CD4-positive, CD25-positive, alpha-beta regulatory T cell (primary cell): ENCODE measurements around the gene SLC2A10. TPM values are rescaled to one million over a fixed set of nuclear protein-coding genes. Genes with fewer than 3 reads are reported as not detected.

ENCODE experiments used
- ATAC-seq, 2 donors: fragments of 150-1000 bp; cut with Tn5 transposase; one replicate each; pipeline ENCODE4 v1.10.0; 2021; ENCODE audit warnings: low read depth in 2 of 2, moderate number of reproducible peaks in 2 of 2, moderate library complexity in 1 of 2
- DNase-seq, 3 donors: peaks; one replicate each; pipeline versions ENCODE4 v3.0.0 to v3.0.0-alpha.2; 2012 to 2022; ENCODE audit warnings: mixed read lengths in 1 of 3
- H3K27ac ChIP-seq: one replicate; pipeline ENCODE4 v1.7.0; 2013; ENCODE audit warnings: mild to moderate bottlenecking, low read length; ENCODE audit not compliant: insufficient read depth, poor library complexity, severe bottlenecking
- H3K27me3 ChIP-seq: one replicate; pipeline ENCODE4 v1.7.0; 2013; ENCODE audit warnings: low read length; ENCODE audit not compliant: control insufficient read depth, insufficient read depth
- H3K36me3 ChIP-seq: one replicate; pipeline ENCODE4 v1.7.0; 2013; ENCODE audit warnings: mild to moderate bottlenecking, low read length, moderate library complexity; ENCODE audit not compliant: control insufficient read depth, insufficient read depth
- H3K4me1 ChIP-seq: 2 replicates; pipeline ENCODE4 v1.7.0; 2013; ENCODE audit warnings: mild to moderate bottlenecking, low read length; ENCODE audit not compliant: insufficient read depth, control insufficient read depth, poor library complexity, severe bottlenecking
- H3K4me3 ChIP-seq: one replicate; pipeline ENCODE4 v1.7.0; 2013; ENCODE audit warnings: low read depth, mild to moderate bottlenecking, low read length, moderate library complexity
- H3K9me3 ChIP-seq, 2 experiments: 1 replicate in 1 of 2; 2 replicates in 1 of 2; pipeline ENCODE4 v1.7.0; 2013; ENCODE audit warnings: low read length in 2 of 2, mild to moderate bottlenecking in 1 of 2, moderate library complexity in 1 of 2; ENCODE audit not compliant: control insufficient read depth in 2 of 2
- H3K27ac Mint-ChIP-seq, 3 donors: one replicate each; pipeline ENCODE4 v1.8.0; 2020 to 2022; ENCODE audit warnings: mild to moderate bottlenecking in 3 of 3, mixed read lengths in 3 of 3, moderate library complexity in 2 of 3
- H3K27me3 Mint-ChIP-seq: one replicate; pipeline ENCODE4 v1.8.0; 2022; ENCODE audit warnings: mild to moderate bottlenecking, mixed read lengths
- H3K36me3 Mint-ChIP-seq: one replicate; pipeline ENCODE4 v1.8.0; 2020; ENCODE audit warnings: mixed read lengths
- H3K4me1 Mint-ChIP-seq, 4 donors: one replicate each; pipeline ENCODE4 v1.8.0; 2020 to 2022; ENCODE audit warnings: mixed read lengths in 4 of 4, mild to moderate bottlenecking in 1 of 4
- H3K4me3 Mint-ChIP-seq, 4 donors: one replicate each; pipeline ENCODE4 v1.8.0; 2020 to 2022; ENCODE audit warnings: mild to moderate bottlenecking in 4 of 4, mixed read lengths in 4 of 4, moderate library complexity in 3 of 4
- H3K9me3 Mint-ChIP-seq, 7 donors: one replicate each; pipeline ENCODE4 v1.8.0; 2020 to 2022; ENCODE audit warnings: mixed read lengths in 7 of 7, mild to moderate bottlenecking in 3 of 7, moderate library complexity in 2 of 7
- polyA plus RNA-seq, 4 donors: library from polyadenylated mRNA; unstranded; fragments of 300-500 nt; fragmentation: Illumina TruSeq; gene quantifications; one replicate each; pipeline ENCODE4 v1.2.3, GENCODE V29; 2021
- total RNA-seq: library from RNA; stranded (reverse); gene quantifications from one replicate; pipeline ENCODE4 v1.2.3, GENCODE V29; 2022

The SLC2A10 gene
- total and polyA plus RNA-seq, 5 donors from 2014 or later, result not detected

GRCh38 chr20:46743088-46743487 lies 33.6 kb downstream of the SLC2A10 start:
- Histone ChIP-seq H3K27ac (no peak overlapping the region), H3K27me3 (peaks cover 18% of the 10 kb centered on the region), H3K4me3 (no peak overlapping the region), H3K4me1 (no peaks in the 10 kb centered on the region), H3K36me3 (no peaks in the 10 kb centered on the region), H3K9me3 (peaks cover 0 to 2% of the 10 kb centered on the region in 2 experiments)
- no peak overlapping the region for H3K27ac Mint-ChIP-seq
- H3K9me3 Mint-ChIP-seq, result peaks cover 0 to 6% (median 0%) of the 10 kb centered on the region in 7 donors
- H3K27me3 Mint-ChIP-seq, result peaks cover 43% of the 10 kb centered on the region
- H3K36me3 Mint-ChIP-seq, result no peaks in the 10 kb centered on the region
- no peak for DNase-seq
- H3K4me3 Mint-ChIP-seq, result no peak overlapping the region
- no peak for ATAC-seq
- no peaks in the 10 kb centered on the region for H3K4me1 Mint-ChIP-seq

DNA sequence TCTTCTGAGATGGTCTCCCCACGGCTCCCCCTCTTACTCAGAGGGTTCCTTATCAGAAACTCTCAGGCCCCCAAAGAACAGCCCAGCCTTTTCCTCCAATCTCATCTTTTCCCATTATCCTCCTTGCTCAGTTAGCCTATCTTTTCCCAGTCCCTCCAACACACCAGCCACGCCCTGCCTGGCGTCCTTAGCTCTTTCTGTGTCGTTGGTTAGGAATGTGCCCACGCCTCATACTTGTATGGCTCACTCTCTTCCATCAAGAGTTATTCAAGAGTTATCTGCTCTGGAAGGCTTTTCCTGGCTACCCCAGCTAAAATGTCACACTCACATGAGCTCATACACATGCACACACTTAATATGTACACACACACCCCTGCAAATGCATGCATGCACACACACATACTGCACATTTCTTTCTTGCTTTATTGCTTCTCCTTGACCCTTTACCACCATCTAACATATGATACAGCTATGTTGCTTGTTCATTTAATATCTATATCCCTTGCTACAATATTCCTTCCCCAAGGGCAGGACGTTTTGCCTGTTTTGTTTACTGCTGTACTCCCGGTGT lies 37.6 kb downstream of the SLC2A10 start:
- DNase-seq, result no peak
- Histone ChIP-seq H3K4me3 (no peak overlapping the region), H3K27me3 (peaks cover 15% of the 10 kb centered on the region), H3K36me3 (no peaks in the 10 kb centered on the region), H3K27ac (no peak overlapping the region), H3K4me1 (no peaks in the 10 kb centered on the region), H3K9me3 (no peaks in the 10 kb centered on the region)
- peaks cover 47% of the 10 kb centered on the region for H3K27me3 Mint-ChIP-seq
- H3K4me3 Mint-ChIP-seq, result no peak overlapping the region
- no peak for ATAC-seq
- peaks cover 0 to 2% (median 0%) of the 10 kb centered on the region in 7 donors for H3K9me3 Mint-ChIP-seq
- no peaks in the 10 kb centered on the region for H3K36me3 Mint-ChIP-seq
- no peaks in the 10 kb centered on the region for H3K4me1 Mint-ChIP-seq
- H3K27ac Mint-ChIP-seq, result no peak overlapping the region

DNA sequence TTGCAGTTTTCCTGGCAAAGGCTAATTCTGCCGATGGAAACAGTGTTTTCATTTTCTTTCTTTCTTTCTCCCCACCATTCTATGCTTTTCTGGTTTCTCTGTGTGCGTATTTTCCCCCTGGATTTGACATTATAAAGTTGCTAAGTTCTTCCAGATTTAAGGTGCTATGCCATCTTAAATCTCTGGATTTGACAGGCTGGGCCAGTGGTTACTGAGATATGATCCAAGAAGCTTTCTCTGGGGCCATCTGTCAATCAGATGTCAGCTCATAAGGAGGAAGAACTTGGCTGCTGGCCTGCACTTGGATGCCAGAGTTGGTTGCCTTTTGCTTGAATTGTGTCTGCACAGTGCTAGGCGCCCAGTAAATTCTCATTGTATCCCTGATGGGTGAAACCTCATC lies 39.7 kb downstream of the SLC2A10 start:
- no peak for ATAC-seq
- no peak for DNase-seq
- Mint-ChIP-seq H3K27me3 (peaks cover 43% of the 10 kb centered on the region), H3K27ac (no peak overlapping the region), H3K36me3 (no peaks in the 10 kb centered on the region), H3K4me1 (no peaks in the 10 kb centered on the region), H3K9me3 (peaks cover 0 to 2% (median 0%) of the 10 kb centered on the region in 7 donors), H3K4me3 (no peak overlapping the region)
- Histone ChIP-seq H3K27ac (no peak overlapping the region), H3K9me3 (no peaks in the 10 kb centered on the region), H3K36me3 (no peaks in the 10 kb centered on the region), H3K27me3 (peaks cover 12% of the 10 kb centered on the region), H3K4me3 (no peak overlapping the region), H3K4me1 (no peaks in the 10 kb centered on the region)

- Histone ChIP-seq H3K36me3 (no peaks in the 10 kb centered on the region), H3K27me3 (peaks cover 9% of the 10 kb centered on the region), H3K27ac (no peak overlapping the region), H3K9me3 (no peaks in the 10 kb centered on the region), H3K4me1 (no peaks in the 10 kb centered on the region), H3K4me3 (no peak overlapping the region)
- Mint-ChIP-seq H3K4me1 (no peaks in the 10 kb centered on the region), H3K27ac (no peak overlapping the region), H3K9me3 (peaks cover 0 to 2% (median 0%) of the 10 kb centered on the region in 7 donors), H3K27me3 (peaks cover 21% of the 10 kb centered on the region), H3K36me3 (no peaks in the 10 kb centered on the region), H3K4me3 (no peak overlapping the region)
- no peak for ATAC-seq
- DNase-seq, result no peak
Measured at GRCh38 chr20:46751856-46752255, 42.4 kb downstream of the SLC2A10 start.

GRCh38 chr20:46752728-46753127 lies 43.3 kb downstream of the SLC2A10 start:
- H3K9me3 ChIP-seq, result no peaks in the 10 kb centered on the region
- Mint-ChIP-seq H3K9me3 (peaks cover 0 to 4% (median 0%) of the 10 kb centered on the region in 7 donors), H3K4me3 (no peak overlapping the region), H3K27ac (no peak overlapping the region), H3K27me3 (peaks cover 19% of the 10 kb centered on the region), H3K4me1 (no peaks in the 10 kb centered on the region), H3K36me3 (no peaks in the 10 kb centered on the region)
- DNase-seq (peak; percentile 8 to 61 (median 24)), ATAC-seq (no peak)
- H3K4me1 ChIP-seq, result no peaks in the 10 kb centered on the region
- H3K4me3 ChIP-seq, result no peak overlapping the region
- no peak overlapping the region for H3K27ac ChIP-seq
- peaks cover 2% of the 10 kb centered on the region for H3K27me3 ChIP-seq
- H3K36me3 ChIP-seq, result no peaks in the 10 kb centered on the region

- DNase-seq (no peak), ATAC-seq (no peak)
- Mint-ChIP-seq H3K9me3 (peaks cover 0 to 5% (median 0%) of the 10 kb centered on the region in 7 donors), H3K27me3 (peaks cover 13% of the 10 kb centered on the region), H3K36me3 (no peaks in the 10 kb centered on the region), H3K4me3 (no peak overlapping the region), H3K27ac (no peak overlapping the region), H3K4me1 (peaks cover 0 to 6% (median 2%) of the 10 kb centered on the region in 4 donors)
- H3K36me3 ChIP-seq, result no peaks in the 10 kb centered on the region
- no peak overlapping the region for H3K27ac ChIP-seq
- peaks cover 2% of the 10 kb centered on the region for H3K27me3 ChIP-seq
- H3K9me3 ChIP-seq, result no peaks in the 10 kb centered on the region
- no peaks in the 10 kb centered on the region for H3K4me1 ChIP-seq
- no peak overlapping the region for H3K4me3 ChIP-seq
Measured at GRCh38 chr20:46755483-46756413, 46.3 kb downstream of the SLC2A10 start.

DNA sequence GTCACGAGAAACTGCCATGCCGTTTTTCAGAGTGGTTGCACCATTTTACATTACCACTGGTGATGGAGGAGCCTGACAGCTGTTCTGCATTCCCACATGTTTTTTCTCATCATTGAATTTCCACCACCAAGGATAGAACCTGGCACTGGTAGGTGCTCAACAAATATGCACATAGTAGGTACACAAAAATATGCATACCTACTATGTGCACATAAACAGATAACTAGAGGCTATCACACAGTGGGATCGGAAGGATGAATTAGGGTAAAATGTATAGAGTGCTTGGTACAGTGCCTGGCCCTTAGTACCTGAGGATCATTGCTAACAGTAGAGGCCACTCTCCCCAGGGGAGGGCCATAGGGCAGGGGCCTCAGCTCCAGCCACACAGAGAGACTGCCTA lies 47.0 kb downstream of the SLC2A10 start:
- H3K9me3 Mint-ChIP-seq, result peaks cover 0 to 3% (median 0%) of the 10 kb centered on the region in 7 donors
- H3K4me3 Mint-ChIP-seq, result no peak overlapping the region
- ATAC-seq (no peak), DNase-seq (no peak)
- no peaks in the 10 kb centered on the region for H3K36me3 Mint-ChIP-seq
- H3K4me1 Mint-ChIP-seq, result peaks cover 0 to 6% (median 2%) of the 10 kb centered on the region in 4 donors
- Histone ChIP-seq H3K9me3 (no peaks in the 10 kb centered on the region), H3K27ac (no peak overlapping the region), H3K4me3 (no peak overlapping the region), H3K27me3 (peaks cover 2% of the 10 kb centered on the region), H3K36me3 (no peaks in the 10 kb centered on the region), H3K4me1 (no peaks in the 10 kb centered on the region)
- H3K27ac Mint-ChIP-seq, result no peak overlapping the region
- H3K27me3 Mint-ChIP-seq, result peaks cover 13% of the 10 kb centered on the region
